ENCODE measurements around the gene TSHZ2.
"Not testable (repeated sequence)": the region's sequence is repeated elsewhere in the genome, so short reads cannot be mapped to it uniquely, and the experiment has no call there.

The TSHZ2 gene

DNA sequence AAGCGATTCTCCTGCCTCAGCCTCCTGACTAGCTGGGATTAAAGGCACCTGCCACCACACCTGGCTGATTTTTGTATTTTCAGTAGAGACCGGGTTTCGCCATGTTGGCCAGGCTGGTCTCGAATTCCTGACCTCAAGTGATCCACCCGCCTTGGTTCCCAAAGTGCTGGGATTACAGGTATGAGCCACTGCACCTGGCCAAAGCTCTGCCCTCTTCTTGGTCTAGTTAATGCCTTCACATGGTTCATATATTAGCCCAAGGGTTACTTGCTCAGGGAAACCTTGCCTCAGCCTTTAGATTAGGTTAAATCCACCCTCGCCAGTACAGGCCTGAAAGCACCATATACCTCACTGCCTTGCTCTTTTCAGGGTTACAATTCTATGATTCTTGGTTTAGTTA lies 26.1 kb downstream of the TSHZ2 start:
- no peak for DNase-seq

DNA sequence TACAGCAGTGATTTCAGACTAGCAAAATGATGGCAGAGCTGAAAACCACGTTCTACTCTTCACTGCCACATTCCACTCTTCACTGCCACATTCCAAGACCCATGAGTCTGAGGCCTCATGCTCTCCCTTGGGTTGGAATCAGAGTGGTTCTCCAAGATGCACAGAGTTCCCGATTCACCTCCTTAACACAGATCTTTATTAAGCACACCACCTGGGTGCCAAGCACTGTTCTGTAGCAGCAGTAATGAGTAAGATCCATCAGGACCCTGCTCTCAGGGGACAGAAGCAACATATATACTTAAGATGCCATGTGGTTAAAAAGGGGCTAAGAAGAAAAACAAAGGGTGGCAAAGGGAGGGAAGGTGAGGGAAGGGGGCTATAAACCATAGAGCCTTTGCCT lies 26.9 kb downstream of the TSHZ2 start:
- no peak for DNase-seq

DNA sequence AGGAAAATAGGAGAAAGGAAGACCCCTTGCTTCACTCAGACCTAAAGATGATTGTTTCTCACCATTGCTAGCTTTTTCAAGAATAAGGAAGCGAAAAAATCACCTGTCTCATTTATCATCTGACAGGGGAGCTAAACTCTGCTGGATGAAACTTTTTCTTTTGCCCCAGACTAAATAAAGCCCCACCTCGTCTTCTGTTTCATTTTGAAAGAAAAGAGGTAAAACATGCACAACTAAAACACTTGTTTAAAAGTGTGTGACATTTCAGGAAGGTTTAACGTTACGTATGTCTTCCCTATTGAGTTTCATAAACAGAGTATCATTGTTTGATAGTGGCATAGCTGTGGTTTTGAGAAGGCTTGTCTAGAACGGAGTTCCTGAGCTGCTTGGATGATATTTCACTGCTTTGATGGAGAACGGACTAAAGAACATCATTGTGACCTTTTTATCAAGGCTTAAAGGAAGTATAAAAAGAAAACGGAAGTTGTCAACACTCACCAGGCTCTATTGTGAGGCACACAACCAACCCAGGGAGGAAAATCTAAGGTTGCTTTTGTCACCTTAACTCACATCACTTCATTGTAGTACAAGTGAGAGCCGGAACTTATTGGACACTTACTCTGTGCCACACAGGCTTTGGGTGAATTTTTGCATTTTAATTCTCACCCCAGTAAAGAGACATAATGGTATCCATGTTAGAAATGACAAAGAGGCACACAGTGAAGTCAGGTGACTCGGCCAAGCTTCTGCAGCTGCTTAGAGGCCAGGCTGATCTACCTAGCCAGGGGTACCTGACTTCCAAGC lies 29.5 kb downstream of the TSHZ2 start:
- DNase-seq, result no peak

DNA sequence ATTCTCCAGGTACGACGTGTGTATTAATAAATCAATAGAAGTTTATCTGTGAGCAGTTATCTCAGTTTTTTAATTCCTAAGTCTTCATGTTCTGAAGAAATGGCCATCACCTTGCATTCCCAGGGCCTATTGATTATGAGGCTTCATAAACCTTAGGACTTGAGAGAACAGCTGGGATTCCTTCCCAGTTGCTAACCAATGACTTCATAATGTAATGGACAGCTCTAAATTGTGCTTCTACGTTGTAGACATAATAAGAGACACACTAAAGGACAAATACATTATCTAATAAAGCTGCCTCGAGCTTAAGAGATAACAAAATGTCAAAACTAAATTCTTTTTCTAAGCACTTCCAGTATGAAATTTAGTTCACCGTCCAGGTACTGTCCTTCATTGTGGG lies 30.6 kb downstream of the TSHZ2 start:
- no peak for DNase-seq

DNA sequence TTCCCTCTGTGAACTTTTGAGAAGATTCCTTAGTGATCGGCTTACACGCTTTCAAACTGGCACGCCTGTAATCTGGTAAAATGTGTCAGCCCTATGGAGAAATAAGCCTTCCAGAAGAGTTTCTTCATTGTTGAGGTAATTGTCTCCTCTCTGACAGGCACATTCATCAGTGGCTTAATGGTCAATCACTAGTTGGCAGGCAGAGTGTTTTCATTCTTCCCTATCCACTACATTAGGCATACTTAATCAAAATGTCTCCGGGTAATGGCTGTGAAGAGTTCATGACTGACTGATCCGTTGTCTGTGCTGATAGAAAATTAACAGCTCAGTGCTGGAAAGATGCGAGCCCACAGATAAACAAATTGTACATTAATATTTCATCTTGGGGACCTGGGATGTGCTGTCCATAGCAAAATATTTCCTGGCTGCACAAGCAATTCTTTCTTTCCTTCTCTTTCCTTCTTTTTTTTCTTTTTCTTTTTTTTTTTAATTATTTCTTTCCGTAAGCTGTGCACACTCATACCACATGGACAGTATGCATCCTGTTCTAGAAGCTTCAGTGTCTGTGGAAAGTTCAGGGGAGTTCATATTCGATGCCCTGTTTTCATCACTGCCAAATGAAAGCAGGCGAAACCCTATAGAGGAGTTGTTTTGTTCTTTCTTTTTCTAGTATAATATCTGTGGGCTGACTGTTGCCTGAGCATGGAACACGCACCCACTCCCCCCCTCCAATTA lies 31.4 kb downstream of the TSHZ2 start:
- DNase-seq, result no peak

- no peak for DNase-seq
Observed at GRCh38 chr20:53004267-53004813, 32.2 kb downstream of the TSHZ2 start.

DNA sequence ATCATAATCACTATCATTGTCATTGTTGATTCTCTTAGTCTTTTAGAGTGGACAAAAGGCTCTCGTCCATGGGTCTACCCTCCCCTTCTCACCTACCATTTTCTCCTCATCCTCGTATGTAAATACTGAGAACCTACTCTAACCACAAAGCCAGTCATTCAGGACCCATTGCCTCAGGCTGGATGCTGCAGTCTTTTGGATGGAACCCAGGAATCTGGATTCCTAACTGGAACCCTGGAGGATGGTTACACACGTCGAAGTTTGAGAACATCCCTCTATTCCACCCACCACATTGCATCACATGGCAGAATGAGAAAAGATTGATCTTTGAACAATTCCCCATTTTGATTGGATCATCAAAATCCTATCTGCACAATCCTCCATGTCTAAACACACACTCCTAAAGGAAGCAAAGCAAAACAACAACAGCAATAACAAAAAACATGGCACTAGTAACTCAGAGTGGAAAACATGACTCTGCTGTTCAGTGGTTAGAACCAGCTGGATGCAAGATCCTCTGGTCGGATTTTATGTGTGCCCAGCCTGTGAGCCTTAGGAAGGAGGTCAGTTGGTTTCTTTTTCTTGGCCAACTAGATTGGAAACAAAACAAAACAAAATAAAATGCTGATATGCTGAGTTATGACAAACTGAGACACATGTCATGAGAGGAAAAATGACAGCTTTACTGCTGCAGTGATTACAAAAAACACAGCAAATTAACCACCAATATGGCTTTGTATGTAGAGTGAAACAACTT lies 38.0 kb downstream of the TSHZ2 start:
- DNase-seq, result no peak

DNA sequence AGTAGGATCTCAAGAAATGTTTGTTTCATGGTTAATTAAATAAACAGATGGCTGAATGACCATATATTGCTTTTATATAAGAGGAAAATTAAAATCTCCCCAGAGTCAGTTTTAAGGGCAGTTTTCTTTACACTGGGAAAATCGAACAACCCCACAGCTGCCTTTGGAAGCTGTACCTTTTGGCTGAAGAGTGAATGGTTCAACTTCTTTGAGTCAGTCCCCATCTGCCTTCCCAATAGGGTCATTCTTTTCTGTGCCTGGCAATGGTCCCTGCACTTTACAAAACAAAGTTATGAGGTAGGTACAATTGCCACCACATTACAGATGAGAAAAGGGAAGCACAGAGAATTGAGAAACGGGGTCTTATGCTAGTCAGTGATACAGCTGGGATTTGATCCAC lies 39.5 kb downstream of the TSHZ2 start:
- DNase-seq, result no peak

DNA sequence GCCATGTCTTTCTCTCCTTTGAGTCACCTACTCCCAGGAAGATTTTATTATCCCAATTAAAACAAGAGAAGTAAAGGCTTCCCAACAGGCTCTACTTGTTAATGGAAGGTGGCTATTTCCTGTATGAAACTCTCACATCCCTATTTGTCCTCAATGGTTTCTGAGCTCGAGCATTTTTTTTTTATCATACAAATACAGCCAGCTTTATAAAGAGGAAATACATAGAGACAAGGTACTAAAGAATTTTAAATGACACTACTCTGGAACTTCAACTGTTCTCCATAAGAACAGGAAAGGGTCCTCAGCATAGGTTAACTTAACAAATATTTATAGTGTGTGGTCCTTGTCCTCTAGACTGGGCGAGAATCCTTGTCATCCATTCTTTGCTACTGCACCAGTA lies 41.0 kb downstream of the TSHZ2 start:
- DNase-seq, result no peak

- no peak for DNase-seq
Observed at GRCh38 chr20:53013847-53014246, 41.7 kb downstream of the TSHZ2 start.

- no peak for DNase-seq
Observed at GRCh38 chr20:53016071-53016470, 43.9 kb downstream of the TSHZ2 start.

DNA sequence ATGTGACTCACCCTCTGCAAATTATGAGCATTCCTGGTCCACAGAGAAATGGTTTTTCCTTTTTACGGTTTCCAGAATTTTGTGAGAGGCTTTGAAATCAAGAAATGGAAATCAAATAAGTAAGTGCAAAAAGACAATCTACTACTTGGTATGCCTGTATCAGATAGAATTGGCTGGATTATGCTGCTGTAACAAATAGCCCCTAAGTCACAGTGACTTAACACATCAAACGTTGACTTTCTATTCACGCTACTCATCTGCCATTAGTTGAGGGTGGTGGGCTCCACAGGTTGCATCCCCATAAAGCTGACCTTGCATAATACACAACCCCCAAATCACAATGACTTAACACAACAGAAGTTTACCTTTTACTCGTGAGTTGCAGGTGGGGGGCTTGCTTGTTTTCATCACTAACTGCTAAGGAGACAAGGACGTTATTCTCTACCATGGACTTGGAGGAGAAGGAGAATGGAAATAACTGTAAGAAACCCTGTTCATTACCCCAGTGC lies 44.4 kb downstream of the TSHZ2 start:
- no peak for DNase-seq

- no peak for DNase-seq
Observed at GRCh38 chr20:53017206-53017605, 45.0 kb downstream of the TSHZ2 start.

- DNase-seq, result no peak
Observed at GRCh38 chr20:53019464-53019863, 47.3 kb downstream of the TSHZ2 start.

- no peak for DNase-seq
Observed at GRCh38 chr20:53020376-53020775, 48.2 kb downstream of the TSHZ2 start.

- no peak for DNase-seq
Observed at GRCh38 chr20:53020834-53021233, 48.7 kb downstream of the TSHZ2 start.

- DNase-seq, result no peak
Observed at GRCh38 chr20:53021934-53022333, 49.8 kb downstream of the TSHZ2 start.

DNA sequence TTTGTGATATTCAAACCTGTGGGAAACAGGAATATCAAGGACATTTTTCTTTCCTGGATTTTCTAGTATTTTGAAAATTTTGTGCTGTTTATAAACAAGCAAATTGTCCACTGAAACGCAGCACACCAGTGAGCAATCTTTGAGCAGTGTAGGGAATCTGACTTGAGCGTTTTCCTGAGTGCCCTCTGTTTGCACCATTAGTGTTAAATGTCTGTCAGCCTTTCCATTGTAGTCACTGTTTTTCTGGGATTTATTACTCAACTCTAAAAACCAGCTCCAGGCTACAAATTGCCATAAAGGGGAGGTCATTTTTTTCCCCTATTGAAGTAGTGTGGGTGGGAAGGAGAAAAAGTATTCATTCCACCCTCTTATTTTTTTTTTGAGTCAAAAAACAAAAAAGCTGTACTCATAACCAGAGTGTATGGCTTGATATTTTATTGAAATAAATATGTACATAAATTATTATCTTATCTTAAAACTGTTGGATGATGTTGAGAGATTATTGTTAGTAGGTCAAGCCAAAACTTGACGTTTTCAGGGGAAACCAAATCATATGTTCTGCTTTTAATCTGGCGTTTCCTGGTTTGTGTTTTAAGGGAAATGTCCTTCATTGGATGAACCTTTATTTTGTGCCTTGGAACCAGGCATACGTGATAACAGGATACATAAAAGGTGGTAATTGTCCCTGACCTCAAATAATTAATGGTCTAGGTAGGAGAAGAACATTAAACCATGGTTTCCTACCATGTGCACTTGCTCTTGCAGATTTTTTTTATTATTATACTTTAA lies 51.8 kb downstream of the TSHZ2 start:
- no peak for DNase-seq

GRCh38 chr20:53024653-53025052 lies 52.5 kb downstream of the TSHZ2 start:
- DNase-seq, result not testable (repeated sequence)

- no peak for DNase-seq
Observed at GRCh38 chr20:53027089-53027488, 54.9 kb downstream of the TSHZ2 start.

DNA sequence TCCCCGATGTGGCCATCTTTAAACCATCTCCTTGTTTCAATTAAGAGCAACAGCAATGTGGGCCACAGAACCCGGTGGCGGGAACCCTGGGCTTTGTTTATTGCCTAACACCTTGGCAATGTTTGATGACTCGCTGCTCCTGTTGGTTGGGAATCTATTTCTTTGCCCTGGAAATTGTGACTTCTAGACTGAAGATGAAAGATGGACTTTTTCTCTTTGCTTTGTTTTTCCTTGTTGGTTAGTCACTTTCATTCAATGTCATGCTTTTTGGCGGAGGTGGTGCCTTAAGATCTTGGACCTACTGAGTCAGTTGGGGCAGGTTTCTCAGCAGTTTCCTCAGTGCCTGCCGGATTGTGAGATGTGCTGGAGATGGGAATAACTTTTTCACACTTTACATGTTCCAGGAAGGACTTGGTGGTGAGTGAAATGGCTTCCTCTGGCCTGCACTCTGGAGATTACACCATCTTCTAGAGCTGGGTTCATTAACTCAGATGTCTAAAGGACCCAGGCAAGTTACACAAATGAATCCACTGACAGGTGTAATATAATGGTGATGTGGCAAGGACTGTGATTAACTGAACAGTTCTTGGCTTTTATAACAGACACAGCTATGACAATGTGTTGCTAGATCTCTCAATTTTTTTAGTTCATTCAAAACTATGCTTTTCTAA lies 56.3 kb downstream of the TSHZ2 start:
- DNase-seq, result no peak

DNA sequence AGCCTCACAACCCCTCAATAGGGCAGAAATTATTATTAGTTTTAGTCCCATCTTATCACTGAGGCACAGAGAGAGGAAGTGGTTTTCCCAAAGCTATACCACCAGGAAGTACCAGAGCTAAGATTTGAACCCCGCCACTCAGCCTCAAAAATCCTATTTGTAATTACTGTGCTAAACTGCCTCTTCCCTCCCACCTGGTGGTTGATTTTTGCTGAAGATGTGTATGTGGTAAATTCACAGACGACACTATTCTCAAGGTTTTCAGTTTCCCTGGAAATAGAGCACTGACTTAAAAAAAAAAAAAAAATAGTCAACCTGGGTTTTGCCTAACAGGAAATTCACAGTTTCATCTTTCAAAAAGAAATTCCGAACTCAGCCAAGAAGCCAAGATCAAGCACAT lies 57.9 kb downstream of the TSHZ2 start:
- DNase-seq, result no peak
